Cardiac muscle cell (in vitro differentiated cells and primary cell): ENCODE measurements around the gene LASP1. TPM values are rescaled to one million over a fixed set of nuclear protein-coding genes. Genes with fewer than 3 reads are reported as not detected.
A peak's percentile ranks its signal among the peaks of the same experiment; 100 is the strongest.
"Not testable (repeated sequence)": the region's sequence is repeated elsewhere in the genome, so short reads cannot be mapped to it uniquely, and the experiment has no call there.

Experiments used
- DNase-seq, 2 donors: peaks; one replicate each; pipeline versions ENCODE4 v3.0.0 to v3.0.0-alpha.2; 2010 to 2017; ENCODE audit warnings: low read depth in 1 of 2, low spot score in 1 of 2
- H3K27ac ChIP-seq: fragments of 200-600 bp; sonication (generic); 2 replicates; pipeline ENCODE4 v1.5.1; 2016
- H3K27me3 ChIP-seq: fragments of 200-600 bp; sonication (generic); 2 replicates; pipeline ENCODE4 v1.6.0; 2016; ENCODE audit warnings: control low read depth
- H3K36me3 ChIP-seq: fragments of 200-600 bp; sonication (generic); 2 replicates; pipeline ENCODE4 v1.5.1; 2016; ENCODE audit warnings: control low read depth
- H3K4me1 ChIP-seq: fragments of 200-600 bp; sonication (generic); 2 replicates; pipeline ENCODE4 v1.8.1; 2017; ENCODE audit warnings: low read depth, mild to moderate bottlenecking, mixed run types
- H3K4me3 ChIP-seq: fragments of 200-600 bp; sonication (generic); 2 replicates; pipeline ENCODE4 v1.5.1; 2016; ENCODE audit warnings: mild to moderate bottlenecking
- H3K9me3 ChIP-seq: fragments of 200-600 bp; sonication (generic); 2 replicates; pipeline ENCODE4 v1.5.1; 2017; ENCODE audit warnings: low read depth, mild to moderate bottlenecking, control low read depth
- CTCF ChIP-seq: IDR thresholded peaks from 2 replicates; pipeline ENCODE4 v1.5.1; 2012; ENCODE audit warnings: low read depth, mild to moderate bottlenecking, low read length
- polyA plus RNA-seq: library from polyadenylated mRNA; unstranded; fragments of >200 nt; fragmentation: Nextera tagmentation; extraction: Ambion mirVana; gene quantifications from 2 replicates; pipeline ENCODE4 v1.2.1, GENCODE V29; 2016
- total RNA-seq: library from RNA; depleted of rRNA; stranded (reverse); fragments of >200 nt; gene quantifications from 2 replicates; pipeline ENCODE4 v1.2.3, GENCODE V29; 2016

The LASP1 gene
- total and polyA plus RNA-seq, 2 experiments from 2014 or later = 28.1 to 46.0 TPM

- H3K36me3 ChIP-seq = no peaks in the 10 kb centered on the region
- TF ChIP-seq CTCF = no peak
- H3K4me1 ChIP-seq = no peaks in the 10 kb centered on the region
- H3K9me3 ChIP-seq = no peaks in the 10 kb centered on the region
- no peaks in the 10 kb centered on the region for H3K27me3 ChIP-seq
- no peak for DNase-seq
- no peak overlapping the region for H3K4me3 ChIP-seq
- no peak overlapping the region for H3K27ac ChIP-seq
Measured at GRCh38 chr17:38939987-38940386, 70.1 kb downstream of the LASP1 start.

- DNase-seq = no peak
- H3K4me3 ChIP-seq = no peak overlapping the region
- H3K9me3 ChIP-seq = no peaks in the 10 kb centered on the region
- H3K27ac ChIP-seq = no peak overlapping the region
- no peaks in the 10 kb centered on the region for H3K27me3 ChIP-seq
- no peaks in the 10 kb centered on the region for H3K36me3 ChIP-seq
- no peaks in the 10 kb centered on the region for H3K4me1 ChIP-seq
- no peak for TF ChIP-seq CTCF
Measured at GRCh38 chr17:38940404-38940803, 70.5 kb downstream of the LASP1 start.

- H3K27ac ChIP-seq = no peak overlapping the region
- H3K27me3 ChIP-seq = no peaks in the 10 kb centered on the region
- no peaks in the 10 kb centered on the region for H3K4me1 ChIP-seq
- no peaks in the 10 kb centered on the region for H3K9me3 ChIP-seq
- no peak for TF ChIP-seq CTCF
- DNase-seq = no peak
- no peak overlapping the region for H3K4me3 ChIP-seq
- H3K36me3 ChIP-seq = no peaks in the 10 kb centered on the region
Measured at GRCh38 chr17:38942696-38943334, 73.0 kb downstream of the LASP1 start.

GRCh38 chr17:38943607-38944006 lies 73.7 kb downstream of the LASP1 start:
- H3K4me1 ChIP-seq = no peaks in the 10 kb centered on the region
- no peak for TF ChIP-seq CTCF
- no peaks in the 10 kb centered on the region for H3K27me3 ChIP-seq
- H3K9me3 ChIP-seq = no peaks in the 10 kb centered on the region
- no peak overlapping the region for H3K27ac ChIP-seq
- peak in 1 of 2 donors; percentile 21 for DNase-seq
- H3K4me3 ChIP-seq = no peak overlapping the region
- no peaks in the 10 kb centered on the region for H3K36me3 ChIP-seq

- H3K27me3 ChIP-seq = no peaks in the 10 kb centered on the region
- no peaks in the 10 kb centered on the region for H3K4me1 ChIP-seq
- no peaks in the 10 kb centered on the region for H3K9me3 ChIP-seq
- no peak overlapping the region for H3K4me3 ChIP-seq
- TF ChIP-seq CTCF = no peak
- DNase-seq = no peak
- H3K36me3 ChIP-seq = no peaks in the 10 kb centered on the region
- no peak overlapping the region for H3K27ac ChIP-seq
Measured at GRCh38 chr17:38947189-38947588, 77.3 kb downstream of the LASP1 start.

GRCh38 chr17:38953800-38954199 lies 83.9 kb downstream of the LASP1 start:
- not testable (repeated sequence) for H3K36me3 ChIP-seq, H3K27me3 ChIP-seq, H3K9me3 ChIP-seq, H3K4me3 ChIP-seq, H3K27ac ChIP-seq, DNase-seq, H3K4me1 ChIP-seq
